GM19099 (cell line): ENCODE results near the gene RABGAP1.

Experiments used
- POLR2A ChIP-seq: IDR thresholded peaks from 3 replicates; pipeline ENCODE4 v1.6.1; 2011; ENCODE audit warnings: low read depth; ENCODE audit not compliant: insufficient read length; ENCODE audit errors: extremely low read depth

The RABGAP1 gene

GRCh38 chr9:123138163-123138562 lies 197.3 kb downstream of the RABGAP1 start:
- no peak for TF ChIP-seq POLR2A

- no peak for TF ChIP-seq POLR2A
Observed at GRCh38 chr9:123149067-123149466, 208.2 kb downstream of the RABGAP1 start.

- no peak for TF ChIP-seq POLR2A
Observed at GRCh38 chr9:123150708-123151503, 210.1 kb downstream of the RABGAP1 start.
